ENCODE measurements around the gene CTTNBP2NL. TPM values are rescaled to one million over a fixed set of nuclear protein-coding genes. Genes with fewer than 3 reads are reported as not detected.

Gene CTTNBP2NL
- total and polyA plus RNA-seq, 2 of the 4 experiments (the other 2 are of a cell fraction), result 12.4 to 22.0 TPM

DNA sequence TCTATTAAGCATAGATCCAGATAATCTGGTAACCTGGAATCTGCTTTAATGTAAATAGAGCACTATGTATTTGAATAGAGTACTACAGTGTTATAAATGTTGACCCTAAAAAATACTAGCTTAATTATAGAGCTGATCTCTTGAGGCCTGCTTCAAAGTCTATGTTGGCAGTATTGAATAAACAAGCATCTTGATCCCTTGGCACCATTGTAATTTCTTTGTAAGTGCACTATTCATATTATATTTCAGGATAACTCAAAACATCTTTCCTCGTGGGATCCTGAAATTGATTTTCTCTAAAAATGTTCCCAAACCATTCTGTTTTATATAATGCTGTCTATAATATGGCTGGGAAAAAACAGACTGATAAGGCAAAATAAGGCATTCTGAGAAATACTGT, 10.8 kb downstream of the CTTNBP2NL start:
- Histone ChIP-seq H2BK120ac (ENCODE audit: low read depth, low read length) (no peak overlapping the region), H3K4me2 (ENCODE audit: low read depth, low read length) (no peak overlapping the region; the same call in 1 of the 2 replicates), H2BK20ac (ENCODE audit: low read depth, low read length) (no peak overlapping the region), H4K91ac (ENCODE audit: insufficient read depth, low read depth, low read length) (no peak overlapping the region), H3K9me1 (ENCODE audit: insufficient read depth, low read length) (peaks cover 11% of the 10 kb centered on the region), H2BK5ac (ENCODE audit: low read depth, low read length, poor library complexity, severe bottlenecking) (peak overlapping the region; percentile 67), H3K14ac (replicated peaks; ENCODE audit: low read depth, low read length) (no peak overlapping the region), H3K9me3 (ENCODE audit: control insufficient read depth, insufficient read depth, low read length) (no peaks in the 10 kb centered on the region), H3K9ac (ENCODE audit: low read depth, low read length) (no peak overlapping the region), H3K4me3 (ENCODE audit: insufficient read depth, low read depth, low read length) (no peak overlapping the region), H2AK5ac (ENCODE audit: low read depth, low read length) (no peak overlapping the region), H2AFZ (replicated peaks; ENCODE audit: low read length, poor library complexity) (no peak overlapping the region), H3K36me3 (ENCODE audit: control insufficient read depth, insufficient read depth, low read length) (peaks cover 4% of the 10 kb centered on the region; the same call in 1 of the 2 replicates), H4K8ac (ENCODE audit: low read depth in 2 of 2, low read length in 2 of 2) (no peak overlapping the region; a peak in 1 of 4 replicates), H2BK15ac (ENCODE audit: low read depth, low read length) (no peak overlapping the region), H4K5ac (ENCODE audit: low read depth, low read length) (peak overlapping the region; percentile 32; the same call in 1 of the 2 replicates), H2AK9ac (replicated peaks; ENCODE audit: low read depth, low read length, poor library complexity) (no peak overlapping the region), H3K79me1 (ENCODE audit: low read depth in 1 of 2, low read length in 2 of 2) (peaks cover 6 to 48% of the 10 kb centered on the region in 2 experiments), H3K27me3 (ENCODE audit: control insufficient read depth, insufficient read depth, low read length) (no peaks in the 10 kb centered on the region), H3K56ac (ENCODE audit: extremely low read depth, insufficient read depth, low read length) (no peak overlapping the region), H3K27ac (ENCODE audit: insufficient read depth, low read length) (no peak overlapping the region), H3K4me1 (ENCODE audit: control insufficient read depth, insufficient read depth, low read length) (peaks cover 26% of the 10 kb centered on the region), H3K4ac (ENCODE audit: low read depth, low read length) (no peak overlapping the region; the same call in 1 of the 2 replicates), H3K23ac (ENCODE audit: low read depth, low read length) (no peak overlapping the region; the same call in 1 of the 2 replicates), H4K20me1 (ENCODE audit: insufficient read depth, low read length) (peaks cover 18% of the 10 kb centered on the region), H3K18ac (ENCODE audit: low read depth, low read length) (no peak overlapping the region; the same call in 1 of the 2 replicates)
- intact Hi-C loops (cut with micrococcal nuclease), result no loop called here
- TF ChIP-seq, protein P1, sequence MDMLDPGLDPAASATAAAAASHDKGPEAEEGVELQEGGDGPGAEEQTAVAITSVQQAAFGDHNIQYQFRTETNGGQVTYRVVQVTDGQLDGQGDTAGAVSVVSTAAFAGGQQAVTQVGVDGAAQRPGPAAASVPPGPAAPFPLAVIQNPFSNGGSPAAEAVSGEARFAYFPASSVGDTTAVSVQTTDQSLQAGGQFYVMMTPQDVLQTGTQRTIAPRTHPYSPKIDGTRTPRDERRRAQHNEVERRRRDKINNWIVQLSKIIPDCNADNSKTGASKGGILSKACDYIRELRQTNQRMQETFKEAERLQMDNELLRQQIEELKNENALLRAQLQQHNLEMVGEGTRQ (IDR thresholded peaks at IDR 0.05; ENCODE audit: low read depth, low read length), result no peak
- TF ChIP-seq SMC3 (IDR thresholded peaks at IDR 0.05; ENCODE audit: low read depth, low read length), result no peak
- TF ChIP-seq MXI1 (IDR thresholded peaks at IDR 0.05; ENCODE audit: borderline replicate concordance, low read depth, low read length), result no peak
- TF ChIP-seq, protein P2, sequence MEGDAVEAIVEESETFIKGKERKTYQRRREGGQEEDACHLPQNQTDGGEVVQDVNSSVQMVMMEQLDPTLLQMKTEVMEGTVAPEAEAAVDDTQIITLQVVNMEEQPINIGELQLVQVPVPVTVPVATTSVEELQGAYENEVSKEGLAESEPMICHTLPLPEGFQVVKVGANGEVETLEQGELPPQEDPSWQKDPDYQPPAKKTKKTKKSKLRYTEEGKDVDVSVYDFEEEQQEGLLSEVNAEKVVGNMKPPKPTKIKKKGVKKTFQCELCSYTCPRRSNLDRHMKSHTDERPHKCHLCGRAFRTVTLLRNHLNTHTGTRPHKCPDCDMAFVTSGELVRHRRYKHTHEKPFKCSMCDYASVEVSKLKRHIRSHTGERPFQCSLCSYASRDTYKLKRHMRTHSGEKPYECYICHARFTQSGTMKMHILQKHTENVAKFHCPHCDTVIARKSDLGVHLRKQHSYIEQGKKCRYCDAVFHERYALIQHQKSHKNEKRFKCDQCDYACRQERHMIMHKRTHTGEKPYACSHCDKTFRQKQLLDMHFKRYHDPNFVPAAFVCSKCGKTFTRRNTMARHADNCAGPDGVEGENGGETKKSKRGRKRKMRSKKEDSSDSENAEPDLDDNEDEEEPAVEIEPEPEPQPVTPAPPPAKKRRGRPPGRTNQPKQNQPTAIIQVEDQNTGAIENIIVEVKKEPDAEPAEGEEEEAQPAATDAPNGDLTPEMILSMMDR (conservative IDR thresholded peaks at IDR 0.05; ENCODE audit: low read depth, low read length), result no peak
- no peak for DNase-seq
- dilution Hi-C loops (cut with HindIII; ENCODE audit: low sequenced_read_pairs, unreplicated experiment), result no loop called here
- ATAC-seq (ENCODE audit: low read depth), result no peak
- POLR2A ChIA-PET (ENCODE audit: unreplicated experiment), result no interaction called here
- WGBS, 2 experiments (ENCODE audit: extremely low coverage in 2 of 2, insufficient read length in 1 of 2), result no CpG with 5 or more reads among the region's 1 CpG
- CTCF ChIA-PET, result interaction anchor here (0.9 to 1.2 kb wide), 3 partner anchors 40 to 95 kb away, joined by 3 to 4 read pairs (median 3); no protein-coding TSS in a partner anchor
- in situ Hi-C loops (cut with MboI; ENCODE audit: low sequenced_read_pairs), result no loop called here
- BruUV-seq (replicated peaks), result no TSS peak
